Measurements from ENCODE around the gene CCDC71L. TPM values are rescaled to one million over a fixed set of nuclear protein-coding genes. Genes with fewer than 3 reads are reported as not detected.

Gene CCDC71L
- total RNA-seq, 4 donors from 2014 or later: 19.0 to 36.9 (median 22.8) TPM

DNA sequence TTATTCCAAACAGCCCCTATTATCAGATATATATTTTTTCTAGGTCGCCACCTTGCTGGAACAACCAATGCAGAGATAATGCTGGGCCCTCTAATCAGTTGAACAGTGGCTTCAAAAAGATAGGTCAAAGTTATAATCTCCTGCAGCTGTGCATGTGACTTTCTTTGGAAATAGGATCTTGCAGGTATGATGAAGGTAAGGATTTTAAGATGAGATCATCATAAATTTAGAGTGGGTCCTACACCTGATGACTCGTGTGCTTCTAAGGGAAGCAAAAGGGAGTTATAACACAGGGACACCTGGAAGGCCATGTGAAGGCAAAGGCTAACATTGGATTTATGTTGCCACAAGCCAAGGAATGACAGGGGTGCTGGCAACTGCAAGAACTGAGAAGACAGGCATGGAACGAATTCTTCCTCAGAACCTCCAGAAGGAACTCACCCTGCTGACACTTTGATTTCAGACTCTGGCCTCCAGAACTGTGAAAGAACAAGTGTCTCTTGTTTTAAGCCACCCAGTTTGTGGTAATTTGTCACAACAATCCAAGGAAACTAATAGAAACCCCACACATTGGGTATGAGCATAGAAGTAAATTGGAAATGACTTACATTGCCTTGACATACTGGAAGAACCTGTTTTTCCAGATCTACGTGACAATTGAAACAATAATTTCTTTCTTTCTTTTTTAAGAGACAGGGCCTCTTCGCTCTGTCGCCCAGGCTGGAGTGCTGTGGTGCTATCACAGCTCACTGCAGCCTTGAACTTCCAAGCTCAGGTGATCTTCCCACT, 34.4 kb downstream of the CCDC71L start:
- Histone ChIP-seq H3K4me1 (peaks cover 0 to 10% (median 0%) of the 10 kb centered on the region in 4 donors), H3K9me3 (peaks cover 0 to 13% (median 1%) of the 10 kb centered on the region in 4 donors), H3K36me3 (no peaks in the 10 kb centered on the region), H3K27me3 (no peaks in the 10 kb centered on the region), H3K27ac (no peak overlapping the region), H3K4me3 (no peak overlapping the region)
- no peak for TF ChIP-seq POLR2A (IDR thresholded peaks at IDR 0.05)
- TF ChIP-seq EP300 (IDR thresholded peaks at IDR 0.05): no peak
- TF ChIP-seq, protein P1, sequence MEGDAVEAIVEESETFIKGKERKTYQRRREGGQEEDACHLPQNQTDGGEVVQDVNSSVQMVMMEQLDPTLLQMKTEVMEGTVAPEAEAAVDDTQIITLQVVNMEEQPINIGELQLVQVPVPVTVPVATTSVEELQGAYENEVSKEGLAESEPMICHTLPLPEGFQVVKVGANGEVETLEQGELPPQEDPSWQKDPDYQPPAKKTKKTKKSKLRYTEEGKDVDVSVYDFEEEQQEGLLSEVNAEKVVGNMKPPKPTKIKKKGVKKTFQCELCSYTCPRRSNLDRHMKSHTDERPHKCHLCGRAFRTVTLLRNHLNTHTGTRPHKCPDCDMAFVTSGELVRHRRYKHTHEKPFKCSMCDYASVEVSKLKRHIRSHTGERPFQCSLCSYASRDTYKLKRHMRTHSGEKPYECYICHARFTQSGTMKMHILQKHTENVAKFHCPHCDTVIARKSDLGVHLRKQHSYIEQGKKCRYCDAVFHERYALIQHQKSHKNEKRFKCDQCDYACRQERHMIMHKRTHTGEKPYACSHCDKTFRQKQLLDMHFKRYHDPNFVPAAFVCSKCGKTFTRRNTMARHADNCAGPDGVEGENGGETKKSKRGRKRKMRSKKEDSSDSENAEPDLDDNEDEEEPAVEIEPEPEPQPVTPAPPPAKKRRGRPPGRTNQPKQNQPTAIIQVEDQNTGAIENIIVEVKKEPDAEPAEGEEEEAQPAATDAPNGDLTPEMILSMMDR (IDR thresholded peaks at IDR 0.05): no peak
- WGBS, 2 donors: 83 to 85% methylated on average over 6 of the region's 6 CpGs
- DNase-seq (ENCODE audit: low spot score in 2 of 2): no peak

DNA sequence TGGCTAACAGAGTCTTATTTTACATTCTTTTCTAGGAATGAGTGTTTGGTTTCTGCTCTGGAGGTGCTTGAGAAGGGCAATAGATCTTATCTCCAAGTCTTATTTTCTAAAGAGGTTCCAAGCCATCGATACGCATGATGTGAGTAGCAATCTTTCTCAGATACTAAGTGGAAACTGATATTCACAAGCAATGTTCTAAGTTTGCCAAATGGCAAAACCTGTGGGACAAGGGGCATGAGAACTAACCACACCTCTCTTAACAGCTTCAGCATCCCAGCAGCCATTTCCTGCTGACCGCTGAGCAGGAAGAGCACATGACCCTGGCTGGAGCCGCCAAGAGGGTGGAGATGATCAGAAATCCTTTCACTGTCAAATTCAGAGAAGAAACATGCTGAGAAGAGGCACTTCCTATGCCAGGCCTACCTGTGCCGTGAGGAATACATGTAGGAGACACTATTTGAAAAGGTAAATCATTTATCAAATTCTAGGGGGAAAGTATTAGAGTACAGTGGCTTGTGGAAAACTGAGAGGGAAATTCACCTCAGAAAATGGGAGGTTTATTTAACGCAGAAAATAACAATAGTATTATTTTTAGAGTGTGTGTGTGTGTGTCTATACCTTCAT, 35.2 kb downstream of the CCDC71L start:
- peaks cover 0 to 15% (median 3%) of the 10 kb centered on the region in 4 donors for H3K9me3 ChIP-seq
- no peaks in the 10 kb centered on the region for H3K36me3 ChIP-seq
- H3K4me1 ChIP-seq: peaks cover 0 to 10% (median 0%) of the 10 kb centered on the region in 4 donors
- no peaks in the 10 kb centered on the region for H3K27me3 ChIP-seq
- no peak for TF ChIP-seq EP300 (IDR thresholded peaks at IDR 0.05)
- TF ChIP-seq POLR2A (IDR thresholded peaks at IDR 0.05): no peak
- TF ChIP-seq, protein P1 (IDR thresholded peaks at IDR 0.05): no peak
- no peak overlapping the region for H3K4me3 ChIP-seq
- DNase-seq (ENCODE audit: low spot score in 2 of 2): no peak
- 61 to 79% methylated on average over 6 of the region's 6 CpGs for WGBS, 2 donors
- no peak overlapping the region for H3K27ac ChIP-seq

DNA sequence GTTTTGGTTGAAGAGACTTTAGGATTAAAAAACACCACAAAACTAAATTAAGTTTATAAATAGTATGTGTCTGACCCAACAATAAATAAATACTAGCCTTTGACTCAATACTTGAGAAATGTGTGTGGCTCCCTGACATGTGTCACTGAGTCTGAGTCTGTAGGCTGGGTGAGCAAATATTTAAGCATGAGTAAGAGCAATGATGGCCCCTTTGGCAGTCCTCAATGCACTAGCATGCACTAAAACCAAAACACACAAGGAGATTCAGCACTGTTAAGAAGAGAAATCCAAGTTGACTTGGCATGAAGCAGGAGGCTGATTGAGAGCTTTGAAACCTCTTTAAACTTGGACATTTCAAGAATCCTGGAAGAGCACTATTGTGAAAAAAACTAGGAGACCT, 37.1 kb downstream of the CCDC71L start:
- Histone ChIP-seq H3K27me3 (no peaks in the 10 kb centered on the region), H3K4me3 (no peak overlapping the region), H3K27ac (peak overlapping the region in 1 of 4 donors; percentile 13), H3K9me3 (peaks cover 0 to 15% (median 3%) of the 10 kb centered on the region in 4 donors), H3K4me1 (peaks cover 0 to 2% (median under 1%) of the 10 kb centered on the region in 4 donors), H3K36me3 (no peaks in the 10 kb centered on the region)
- no peak for TF ChIP-seq POLR2A (IDR thresholded peaks at IDR 0.05)
- no peak for TF ChIP-seq EP300 (IDR thresholded peaks at IDR 0.05)
- TF ChIP-seq, protein P1 (IDR thresholded peaks at IDR 0.05): no peak
- DNase-seq (ENCODE audit: low spot score in 2 of 2): no peak

DNA sequence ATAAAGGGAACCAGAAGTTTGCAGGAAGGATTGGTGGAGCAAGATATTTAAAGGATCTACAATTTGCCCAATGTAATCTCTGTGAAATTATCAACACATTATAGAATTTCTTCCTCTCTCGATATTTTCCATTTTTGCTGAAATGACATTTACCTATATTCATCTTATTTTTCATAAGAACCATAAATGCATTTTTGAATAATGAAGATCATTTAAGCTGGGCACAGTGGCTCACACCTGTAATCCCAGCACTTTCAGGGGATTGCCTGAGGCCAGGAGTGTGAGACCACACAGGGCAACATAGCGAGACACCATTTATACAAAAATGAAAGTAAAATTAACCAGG, 37.7 kb downstream of the CCDC71L start:
- no peaks in the 10 kb centered on the region for H3K36me3 ChIP-seq
- no peaks in the 10 kb centered on the region for H3K27me3 ChIP-seq
- H3K9me3 ChIP-seq: peaks cover 0 to 15% (median 3%) of the 10 kb centered on the region in 4 donors
- DNase-seq (ENCODE audit: low spot score in 2 of 2): no peak
- TF ChIP-seq EP300 (IDR thresholded peaks at IDR 0.05) (no peak), POLR2A (IDR thresholded peaks at IDR 0.05) (no peak)
- TF ChIP-seq, protein P1 (IDR thresholded peaks at IDR 0.05): no peak
- peaks cover 0 to 8% (median 3%) of the 10 kb centered on the region in 4 donors for H3K4me1 ChIP-seq
- no peak overlapping the region for H3K27ac ChIP-seq
- 49 to 94% methylated on average over 2 of the region's 2 CpGs for WGBS, 2 donors
- H3K4me3 ChIP-seq: no peak overlapping the region

Measured in tibial nerve (tissue), 4 donors.